IMR-90 (cell line): ENCODE data around the gene FOXS1. TPM values are rescaled to one million over a fixed set of nuclear protein-coding genes. Genes with fewer than 3 reads are reported as not detected.

Experiments used
- ATAC-seq: fragments of 200-7000 bp; cut with Tn5 transposase; 2 replicates; pipeline ENCODE4 v1.9.1; 2020; ENCODE audit warnings: low read depth, mild to moderate bottlenecking, moderate library complexity
- BruUV-seq: library from RNA; stranded (reverse); fragments of 400-500 nt; replicated peaks from 2 replicates; lab custom pipeline; 2021; lab: Mats Ljungman, UMichigan
- CTCF ChIA-PET: fragments of 300-600 bp; formaldehyde crosslinking; extraction: SDS; loops from one replicate; lab custom pipeline; 2021; ENCODE audit warnings: antibody characterized with exemption; lab: Yijun Ruan, JAX
- POLR2A ChIA-PET: fragments of 300-600 bp; sonication (Branson Sonifier 250); formaldehyde crosslinking; loops from one replicate; lab custom pipeline; 2022; ENCODE audit warnings: antibody characterized with exemption; ENCODE audit not compliant: unreplicated experiment; lab: Charles Lee
- DNase-seq: peaks from one replicate; pipeline ENCODE4 v3.0.0; 2013
- H2AFZ ChIP-seq: replicated peaks from 2 replicates; pipeline ENCODE3; 2013; ENCODE audit warnings: low read length, mild to moderate bottlenecking; ENCODE audit not compliant: poor library complexity
- H2AK5ac ChIP-seq: 2 replicates; pipeline ENCODE4 v1.6.1; 2013; ENCODE audit warnings: low read depth, low read length, inconsistent platforms
- H2AK9ac ChIP-seq: replicated peaks from 2 replicates; pipeline ENCODE3; 2013; ENCODE audit warnings: mild to moderate bottlenecking, low read depth, low read length, moderate library complexity; ENCODE audit not compliant: poor library complexity
- H2BK120ac ChIP-seq: 2 replicates; pipeline ENCODE4 v1.6.1; 2013; ENCODE audit warnings: low read depth, low read length, inconsistent platforms
- H2BK15ac ChIP-seq: 3 replicates; pipeline ENCODE4 v1.6.1; 2013; ENCODE audit warnings: low read depth, low read length, inconsistent platforms
- H2BK20ac ChIP-seq: 2 replicates; pipeline ENCODE4 v1.6.1; 2013; ENCODE audit warnings: low read depth, mild to moderate bottlenecking, inconsistent platforms, low read length, moderate library complexity
- H2BK5ac ChIP-seq: 2 replicates; pipeline ENCODE4 v1.6.1; 2013; ENCODE audit warnings: mild to moderate bottlenecking, low read depth, low read length, inconsistent platforms; ENCODE audit not compliant: poor library complexity, severe bottlenecking
- H3K14ac ChIP-seq: replicated peaks from 2 replicates; pipeline ENCODE4 v1.6.1; 2013; ENCODE audit warnings: low read depth, low read length, inconsistent platforms
- H3K18ac ChIP-seq: 2 replicates; pipeline ENCODE4 v1.6.1; 2013; ENCODE audit warnings: low read depth, low read length, control low read depth
- H3K23ac ChIP-seq: 2 replicates; pipeline ENCODE4 v1.6.1; 2013; ENCODE audit warnings: low read depth, low read length, inconsistent platforms
- H3K27ac ChIP-seq: 2 replicates; pipeline ENCODE4 v1.5.1; 2013; ENCODE audit warnings: mild to moderate bottlenecking, control low read depth, low read length; ENCODE audit not compliant: insufficient read depth
- H3K27me3 ChIP-seq: 2 replicates; pipeline ENCODE4 v1.6.1; 2013; ENCODE audit warnings: low read length; ENCODE audit not compliant: control insufficient read depth, insufficient read depth
- H3K36me3 ChIP-seq: 2 replicates; pipeline ENCODE4 v1.6.1; 2013; ENCODE audit warnings: low read length, mixed read lengths; ENCODE audit not compliant: control insufficient read depth, insufficient read depth
- H3K4ac ChIP-seq: 2 replicates; pipeline ENCODE4 v1.6.1; 2013; ENCODE audit warnings: low read depth, low read length, inconsistent platforms
- H3K4me1 ChIP-seq: 2 replicates; pipeline ENCODE4 v1.6.1; 2013; ENCODE audit warnings: low read length, mixed read lengths; ENCODE audit not compliant: control insufficient read depth, insufficient read depth
- H3K4me2 ChIP-seq: 2 replicates; pipeline ENCODE4 v1.6.1; 2013; ENCODE audit warnings: low read depth, mild to moderate bottlenecking, control low read depth, low read length, moderate library complexity
- H3K4me3 ChIP-seq: 2 replicates; pipeline ENCODE4 v1.5.1; 2013; ENCODE audit warnings: low read depth, mild to moderate bottlenecking, control low read depth, low read length, moderate library complexity; ENCODE audit not compliant: insufficient read depth
- H3K56ac ChIP-seq: 2 replicates; pipeline ENCODE4 v1.6.1; 2013; ENCODE audit warnings: low read length, inconsistent platforms; ENCODE audit not compliant: insufficient read depth; ENCODE audit errors: extremely low read depth
- H3K79me1 ChIP-seq, 2 experiments: 2 replicates each; pipeline ENCODE4 v1.6.1; 2013; ENCODE audit warnings: low read length in 2 of 2, inconsistent platforms in 1 of 2, low read depth in 1 of 2
- H3K9ac ChIP-seq: 2 replicates; pipeline ENCODE4 v1.6.1; 2013; ENCODE audit warnings: low read depth, low read length, control low read depth
- H3K9me1 ChIP-seq: 2 replicates; pipeline ENCODE4 v1.6.1; 2013; ENCODE audit warnings: low read length, inconsistent platforms; ENCODE audit not compliant: insufficient read depth
- H3K9me3 ChIP-seq: 2 replicates; pipeline ENCODE4 v1.6.1; 2013; ENCODE audit warnings: low read length; ENCODE audit not compliant: control insufficient read depth, insufficient read depth
- H4K20me1 ChIP-seq: 2 replicates; pipeline ENCODE4 v1.6.1; 2013; ENCODE audit warnings: low read length, inconsistent platforms; ENCODE audit not compliant: insufficient read depth
- H4K5ac ChIP-seq: 2 replicates; pipeline ENCODE4 v1.6.1; 2013; ENCODE audit warnings: mild to moderate bottlenecking, low read depth, low read length, control low read depth
- H4K8ac ChIP-seq, 2 experiments: 2 replicates each; pipeline ENCODE4 v1.6.1; 2013; ENCODE audit warnings: low read depth in 2 of 2, low read length in 2 of 2, control low read depth in 1 of 2, inconsistent platforms in 1 of 2
- H4K91ac ChIP-seq: 2 replicates; pipeline ENCODE4 v1.6.1; 2013; ENCODE audit warnings: low read depth, low read length, inconsistent platforms; ENCODE audit not compliant: insufficient read depth
- BHLHE40 ChIP-seq: fragments of 150-350 bp; IDR thresholded peaks from 2 replicates; pipeline ENCODE4 v1.6.1; 2016; ENCODE audit warnings: mild to moderate bottlenecking, low read depth, low read length
- CEBPB ChIP-seq: IDR thresholded peaks from 2 replicates; pipeline ENCODE4 v1.6.1; 2012; ENCODE audit warnings: low read depth, low read length, improper control_type of control experiment
- CHD1 ChIP-seq: IDR thresholded peaks from 2 replicates; pipeline ENCODE4 v1.6.1; 2012; ENCODE audit warnings: low read depth, low read length, improper control_type of control experiment
- CTCF ChIP-seq: conservative IDR thresholded peaks from 2 replicates; pipeline ENCODE4 v1.5.1; 2012; ENCODE audit warnings: mild to moderate bottlenecking, low read depth, low read length, improper control_type of control experiment
- ELK1 ChIP-seq: fragments of 150-350 bp; IDR thresholded peaks from 2 replicates; pipeline ENCODE4 v1.6.1; 2016; ENCODE audit warnings: low read depth, mild to moderate bottlenecking, low read length, moderate library complexity, borderline replicate concordance
- FOS ChIP-seq: fragments of 150-350 bp; IDR thresholded peaks from 2 replicates; pipeline ENCODE4 v1.6.1; 2016; ENCODE audit warnings: low read depth, low read length
- MAFK ChIP-seq: IDR thresholded peaks from 2 replicates; pipeline ENCODE4 v1.6.1; 2012; ENCODE audit warnings: low read depth, low read length, improper control_type of control experiment
- MAZ ChIP-seq: IDR thresholded peaks from 2 replicates; pipeline ENCODE4 v1.6.1; 2012; ENCODE audit warnings: low read depth, mild to moderate bottlenecking, low read length, improper control_type of control experiment, moderate library complexity, borderline replicate concordance
- POLR2A ChIP-seq: IDR thresholded peaks from 2 replicates; pipeline ENCODE4 v1.6.1; 2012; ENCODE audit warnings: mild to moderate bottlenecking, low read depth, low read length
- RAD21 ChIP-seq: IDR thresholded peaks from 2 replicates; pipeline ENCODE4 v1.6.1; 2012; ENCODE audit warnings: low read length, improper control_type of control experiment
- RCOR1 ChIP-seq: IDR thresholded peaks from 2 replicates; pipeline ENCODE4 v1.6.1; 2012; ENCODE audit warnings: mild to moderate bottlenecking, low read length, improper control_type of control experiment; ENCODE audit not compliant: insufficient replicate concordance
- RFX5 ChIP-seq: IDR thresholded peaks from 2 replicates; pipeline ENCODE4 v1.8.0; 2012; ENCODE audit warnings: low read depth, mild to moderate bottlenecking, low read length, moderate library complexity
- SMC3 ChIP-seq: fragments of 150-350 bp; IDR thresholded peaks from 2 replicates; pipeline ENCODE4 v1.6.1; 2016; ENCODE audit warnings: low read depth, mild to moderate bottlenecking, antibody characterized with exemption, low read length, moderate library complexity
- USF2 ChIP-seq: fragments of 150-350 bp; IDR thresholded peaks from 2 replicates; pipeline ENCODE4 v1.6.1; 2017; ENCODE audit warnings: mild to moderate bottlenecking, antibody characterized with exemption, low read length, low read depth
- WGBS, 2 experiments: methylation state at CpG; one replicate each; pipeline versions ENCODE4 v1.1.5 to v1.1.7; 2013; ENCODE audit warnings: missing lambda C conversion rate in 2 of 2; ENCODE audit not compliant: insufficient read length in 1 of 2; ENCODE audit errors: extremely low coverage in 2 of 2; 5-methylcytosine and 5-hydroxymethylcytosine counted together
- dilution Hi-C: fragments of 300-500 bp; cut with HindIII; formaldehyde crosslinking; loops from one replicate; pipeline ENCODE4 v1.14.3; 2018; ENCODE audit warnings: low sequenced_read_pairs; ENCODE audit not compliant: unreplicated experiment
- in situ Hi-C: fragments of 300-500 bp; cut with MboI; formaldehyde crosslinking; loops from 3 replicates; pipeline ENCODE4 v1.14.3; 2019; ENCODE audit warnings: low sequenced_read_pairs, inconsistent platforms, mixed read lengths
- intact Hi-C: fragments of 100-400 bp; cut with micrococcal nuclease; formaldehyde crosslinking; loops from 2 replicates; pipeline ENCODE4 v1.10.0; 2022
- polyA plus RNA-seq, 3 experiments: library from polyadenylated mRNA; depleted of rRNA; stranded (reverse); fragments of >200 nt; gene quantifications; 2 replicates each; pipeline ENCODE4 v1.2.3, GENCODE V29; 2012; ENCODE audit warnings: low replicate concordance in 1 of 3
- total RNA-seq: library from RNA; depleted of rRNA; stranded (reverse); fragments of >200 nt; gene quantifications from 2 replicates; pipeline ENCODE4 v1.2.3, GENCODE V29; 2012

The FOXS1 gene
- total and polyA plus RNA-seq, 2 of the 4 experiments (the other 2 are of a cell fraction) = not detected

GRCh38 chr20:31853481-31853880 lies 8.1 kb upstream of the FOXS1 start:
- Histone ChIP-seq H2BK15ac (no peak overlapping the region), H3K4me2 (no peak overlapping the region), H3K27me3 (peaks cover 81% of the 10 kb centered on the region), H3K23ac (no peak overlapping the region), H2AK5ac (no peak overlapping the region), H2AFZ (no peak overlapping the region), H2BK20ac (no peak overlapping the region), H2BK5ac (no peak overlapping the region), H3K4ac (no peak overlapping the region), H4K91ac (no peak overlapping the region), H3K27ac (no peak overlapping the region), H2BK120ac (no peak overlapping the region), H4K8ac (no peak overlapping the region), H3K9me1 (no peaks in the 10 kb centered on the region), H3K79me1 (no peaks in the 10 kb centered on the region), H3K4me3 (no peak overlapping the region), H3K9me3 (no peaks in the 10 kb centered on the region), H4K5ac (no peak overlapping the region), H3K4me1 (no peaks in the 10 kb centered on the region), H3K36me3 (no peaks in the 10 kb centered on the region), H4K20me1 (no peaks in the 10 kb centered on the region; the same call in 1 of the 2 replicates), H3K18ac (no peak overlapping the region), H3K56ac (no peak overlapping the region), H3K14ac (no peak overlapping the region), H3K9ac (no peak overlapping the region), H2AK9ac (no peak overlapping the region)
- no CpG with 5 or more reads among the region's 7 CpGs for WGBS, 2 experiments
- TF ChIP-seq RCOR1 (no peak), RAD21 (no peak), ELK1 (no peak), MAZ (no peak), RFX5 (no peak), MAFK (no peak), POLR2A (no peak), CHD1 (no peak), USF2 (no peak), SMC3 (no peak), BHLHE40 (no peak), CEBPB (no peak), FOS (no peak), CTCF (no peak)
- no peak for DNase-seq
- ChIA-PET CTCF (interaction anchor here (0.7 to 1.7 kb wide), 7 partner anchors 15 to 238 kb away, joined by 4 to 8 read pairs (median 5); partner anchors contain the start of gene PDRG1), POLR2A (no interaction called here)
- BruUV-seq = no TSS peak
- dilution Hi-C loops (no loop called here), intact Hi-C loops (loop anchor here (2.0 to 5.0 kb wide), 2 partner anchors 99 to 799 kb away; partner anchors contain the start of gene PDRG1), in situ Hi-C loops (loop anchor here (10.0 kb wide), 1 partner anchor 101 kb away; the partner anchor contains the start of gene PDRG1)
- ATAC-seq = no peak
